IPS-11a (cell line): ENCODE measurements around the gene SPAG6.
"Not testable (repeated sequence)": the region's sequence is repeated elsewhere in the genome, so short reads cannot be mapped to it uniquely, and the experiment has no call there.

Experiments used
- H3K4me3 ChIP-seq: one replicate; pipeline ENCODE4 v1.5.1; 2013; ENCODE audit warnings: low read depth, low read length, control low read depth

The SPAG6 gene

DNA sequence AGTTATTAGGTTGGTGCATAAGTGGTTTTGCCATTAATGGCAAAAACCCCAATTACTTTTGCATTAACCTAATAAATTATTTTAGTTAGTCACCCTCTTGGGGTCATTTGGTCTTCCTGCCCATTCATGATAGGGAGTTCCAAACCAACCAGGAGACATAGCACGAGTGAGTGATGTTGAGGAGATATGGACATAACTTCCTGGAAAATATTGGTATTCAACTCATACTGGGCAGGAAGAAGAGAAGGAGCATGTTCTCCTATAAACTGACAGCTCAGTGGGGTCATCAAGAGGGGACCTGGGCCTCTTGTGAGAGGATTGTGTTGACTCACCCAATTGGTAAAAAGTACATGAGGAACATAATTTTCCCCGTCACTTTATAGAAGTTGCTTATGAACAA lies 23.7 kb downstream of the SPAG6 start:
- no peak overlapping the region for H3K4me3 ChIP-seq

DNA sequence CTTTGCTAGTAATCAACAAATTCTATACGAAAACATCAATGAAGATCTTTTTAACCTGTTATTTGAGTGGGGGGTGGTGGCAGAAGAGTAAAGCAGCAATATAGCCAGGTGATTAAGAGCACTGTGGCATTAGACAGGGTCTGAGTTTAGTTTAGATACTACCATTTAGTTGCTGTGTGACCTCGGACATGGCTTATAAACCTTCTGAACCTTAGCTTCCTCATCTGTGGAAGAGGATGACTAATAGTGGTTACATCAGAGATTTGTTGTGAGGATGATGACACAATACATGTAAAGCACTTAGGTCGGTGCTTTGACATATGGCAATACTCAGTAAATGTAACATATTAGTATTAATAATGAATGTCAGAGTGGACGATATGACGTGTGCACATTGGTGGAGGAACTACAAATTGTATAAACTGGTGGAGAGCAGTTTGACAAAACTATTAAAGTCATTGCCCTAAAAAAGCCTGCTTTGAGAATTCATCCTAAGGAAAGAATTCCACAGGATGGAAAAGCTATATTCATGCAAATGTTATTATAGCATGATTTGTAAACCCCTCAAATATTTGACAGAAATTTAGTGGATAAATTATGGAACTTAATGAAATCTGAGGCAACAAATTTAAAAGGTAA lies 24.3 kb downstream of the SPAG6 start:
- H3K4me3 ChIP-seq, result no peak overlapping the region

DNA sequence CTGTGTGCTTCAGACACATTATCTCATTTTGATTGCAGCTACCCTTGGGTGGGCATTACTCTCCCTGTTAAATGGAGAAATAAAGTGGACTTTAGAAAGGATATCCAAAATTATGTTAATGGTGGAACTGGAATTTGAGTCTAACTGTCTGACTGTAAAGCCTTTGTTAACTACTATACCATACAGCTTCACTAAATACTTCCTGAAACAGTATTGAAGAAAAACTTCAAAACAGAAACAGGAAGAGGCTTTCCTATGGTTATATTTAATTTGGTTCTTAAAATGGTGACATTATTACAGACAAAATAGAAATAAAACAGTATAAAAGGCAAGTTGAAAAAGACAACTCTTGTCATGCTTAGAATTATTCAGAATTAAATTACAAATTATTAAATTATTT lies 25.0 kb downstream of the SPAG6 start:
- H3K4me3 ChIP-seq, result no peak overlapping the region

DNA sequence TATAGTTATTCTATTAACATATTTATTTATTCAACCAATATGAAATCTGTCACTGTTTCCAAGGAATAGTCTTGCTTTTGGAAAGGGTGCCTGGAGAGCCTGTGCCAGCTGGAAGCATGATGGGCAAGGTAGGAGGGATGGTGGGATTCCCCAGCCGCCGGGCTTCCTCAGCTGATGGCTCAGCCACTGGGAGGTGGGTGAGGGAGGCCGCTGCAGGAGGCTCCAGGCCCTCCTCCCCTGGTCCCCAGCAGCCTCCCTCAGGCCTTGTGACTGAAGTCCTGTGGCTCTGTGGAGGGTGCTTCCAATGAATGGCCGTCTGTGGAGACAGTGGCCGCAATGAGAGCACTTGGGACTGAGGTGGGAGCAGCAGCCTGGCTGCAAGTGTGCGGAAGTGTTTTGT lies 27.0 kb downstream of the SPAG6 start:
- H3K4me3 ChIP-seq, result no peak overlapping the region

DNA sequence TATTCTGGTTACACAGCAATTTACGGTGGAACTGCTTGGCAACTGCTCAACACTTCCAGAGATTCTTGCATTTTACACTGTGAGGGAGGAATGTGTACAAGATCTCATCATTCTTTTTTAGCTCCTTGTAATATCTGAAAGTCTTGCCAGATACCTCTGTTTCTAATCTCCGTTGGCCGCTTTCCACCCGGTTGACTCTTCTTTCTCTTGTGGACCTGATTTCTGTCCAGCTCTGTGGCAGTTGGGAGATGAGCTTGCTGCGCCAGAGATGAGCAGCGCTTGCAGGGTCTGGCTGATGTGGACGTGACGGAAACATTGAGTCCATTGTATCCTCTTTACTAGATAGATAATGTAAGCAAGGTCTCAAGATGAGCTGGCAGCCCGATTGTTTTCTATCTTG lies 27.6 kb downstream of the SPAG6 start:
- H3K4me3 ChIP-seq, result no peak overlapping the region

DNA sequence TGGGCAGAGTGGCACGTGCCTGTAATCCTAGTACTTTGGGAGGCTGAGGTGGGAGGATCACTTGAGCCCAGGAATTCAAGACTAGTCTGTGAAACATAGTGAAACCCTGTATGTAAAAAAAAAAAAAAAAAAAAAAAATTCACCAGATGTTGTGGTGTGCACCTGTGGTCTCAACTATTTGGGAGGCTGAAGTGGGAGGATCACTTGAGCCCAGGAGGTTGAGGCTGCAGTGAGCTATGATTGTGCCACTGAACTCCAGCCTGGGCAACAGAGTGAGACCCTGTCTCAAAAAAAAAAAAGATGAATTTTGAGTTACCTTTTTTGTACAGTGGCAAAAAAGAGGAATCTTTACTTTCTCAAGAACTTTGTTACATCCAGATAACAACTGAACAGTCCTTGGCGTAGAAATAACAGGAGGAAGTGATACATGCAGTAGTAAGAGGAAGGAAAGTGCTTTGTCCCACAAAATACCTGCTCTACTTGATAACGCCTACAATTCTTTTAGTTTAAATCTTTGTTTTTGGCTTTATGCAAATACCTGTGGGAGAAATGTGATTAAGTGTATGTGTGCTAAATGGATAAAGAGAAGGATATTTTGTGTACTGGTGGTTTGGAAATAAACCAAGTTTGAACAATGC lies 29.3 kb downstream of the SPAG6 start:
- H3K4me3 ChIP-seq, result no peak overlapping the region

DNA sequence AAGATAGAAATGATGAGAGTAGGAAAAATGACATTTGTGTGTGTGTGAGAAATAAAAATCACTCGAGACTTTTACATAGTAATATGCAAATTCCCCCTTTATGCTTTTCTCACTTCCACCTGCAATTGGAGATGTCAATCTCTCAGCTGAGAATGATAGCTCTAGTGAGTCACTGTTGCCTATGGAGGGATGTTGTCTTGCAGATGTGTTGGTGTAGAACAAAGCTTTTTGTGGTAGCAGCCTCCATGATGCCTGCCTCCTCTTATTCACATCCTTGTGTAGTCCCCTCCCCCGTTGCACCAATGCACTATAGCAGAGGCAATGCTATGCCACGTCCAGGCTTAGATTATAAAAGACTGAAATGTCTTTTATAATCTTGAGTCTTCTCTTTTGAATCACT lies 33.8 kb downstream of the SPAG6 start:
- H3K4me3 ChIP-seq, result no peak overlapping the region

DNA sequence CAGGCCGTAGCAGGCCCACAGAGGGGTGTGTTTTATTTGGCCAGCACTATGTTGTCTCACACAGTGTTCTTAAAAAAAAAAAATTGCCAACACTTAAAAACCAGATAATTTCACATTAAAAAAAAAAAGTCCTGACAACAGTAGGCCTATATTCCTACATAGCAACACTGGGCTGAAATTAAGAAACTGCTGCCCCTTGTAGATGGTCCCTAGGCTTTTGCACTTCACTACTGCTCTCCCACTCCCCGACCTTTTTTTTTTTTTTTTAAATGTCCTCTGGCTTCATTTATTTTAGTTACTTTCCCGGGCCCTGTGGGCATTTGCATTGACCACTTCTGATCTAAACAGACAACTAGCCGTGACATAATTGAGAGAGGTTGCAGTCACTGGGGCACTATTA lies 36.0 kb downstream of the SPAG6 start:
- H3K4me3 ChIP-seq, result no peak overlapping the region

DNA sequence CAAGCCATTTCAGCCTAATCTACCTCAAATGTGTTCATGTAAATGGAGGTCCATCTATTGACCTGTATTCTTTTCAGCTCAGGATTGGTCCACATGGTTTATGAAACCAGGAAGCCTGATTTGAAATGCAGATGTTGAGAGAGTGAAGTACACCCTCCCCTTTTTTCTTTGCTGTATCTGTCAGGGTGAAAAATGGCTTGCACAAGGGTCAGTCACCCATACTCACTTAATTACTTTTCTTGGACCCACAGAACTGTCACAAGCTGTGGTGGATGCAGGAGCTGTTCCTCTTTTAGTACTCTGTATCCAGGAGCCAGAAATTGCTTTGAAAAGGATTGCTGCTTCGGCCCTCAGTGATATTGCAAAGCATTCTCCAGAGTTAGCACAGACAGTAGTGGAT lies 41.2 kb downstream of the SPAG6 start:
- no peak overlapping the region for H3K4me3 ChIP-seq

DNA sequence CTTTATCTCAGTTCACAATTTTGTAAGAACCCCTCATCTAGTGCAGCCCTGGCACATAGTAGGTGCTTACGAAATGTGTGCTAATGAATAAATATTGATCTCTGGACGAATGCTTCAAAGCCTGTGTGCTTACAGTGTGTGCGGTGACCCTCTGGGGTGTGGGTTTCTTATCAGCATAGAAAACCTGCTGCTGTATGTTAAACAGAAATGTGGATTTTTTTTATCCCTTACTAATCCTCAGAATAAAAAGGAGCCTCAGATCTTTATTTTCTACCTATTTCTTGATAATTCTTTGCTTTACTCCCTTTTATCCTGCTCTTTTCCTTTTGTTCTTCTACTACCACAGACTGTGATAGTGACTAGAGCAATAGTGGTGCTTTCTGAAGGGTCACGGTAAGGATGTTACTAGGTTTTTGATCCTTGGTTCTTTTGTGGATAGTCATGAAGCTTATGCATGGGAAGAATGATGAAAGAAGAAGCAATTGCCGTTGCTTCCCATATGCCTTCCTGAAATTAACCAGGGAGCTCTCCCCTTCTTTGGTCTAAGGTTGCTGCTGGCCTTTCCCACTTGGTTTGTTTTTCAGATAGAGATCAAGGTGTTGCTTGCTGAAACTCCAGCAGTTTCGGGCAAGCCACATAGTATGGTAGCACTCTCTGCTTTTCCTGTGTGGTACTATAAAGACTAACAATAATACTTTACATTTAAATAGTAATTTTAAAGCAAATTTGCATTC lies 44.7 kb downstream of the SPAG6 start:
- H3K4me3 ChIP-seq, result no peak overlapping the region

DNA sequence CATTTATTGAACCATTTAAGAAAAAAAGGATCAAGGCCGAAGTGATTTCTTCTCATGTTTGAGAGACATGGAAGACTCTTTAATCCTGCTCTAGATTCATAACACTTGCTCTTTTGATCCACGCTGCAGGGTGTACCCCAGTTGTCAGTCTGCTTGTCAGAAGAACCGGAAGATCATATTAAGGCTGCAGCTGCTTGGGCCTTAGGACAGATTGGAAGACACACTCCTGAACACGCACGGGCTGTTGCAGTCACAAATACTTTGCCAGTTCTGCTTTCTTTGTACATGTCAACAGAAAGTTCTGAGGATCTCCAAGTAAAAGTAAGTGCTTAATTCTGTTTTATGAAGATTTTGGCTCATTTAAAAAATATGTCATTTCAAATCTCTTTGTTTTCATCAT lies 46.3 kb downstream of the SPAG6 start:
- H3K4me3 ChIP-seq, result no peak overlapping the region

DNA sequence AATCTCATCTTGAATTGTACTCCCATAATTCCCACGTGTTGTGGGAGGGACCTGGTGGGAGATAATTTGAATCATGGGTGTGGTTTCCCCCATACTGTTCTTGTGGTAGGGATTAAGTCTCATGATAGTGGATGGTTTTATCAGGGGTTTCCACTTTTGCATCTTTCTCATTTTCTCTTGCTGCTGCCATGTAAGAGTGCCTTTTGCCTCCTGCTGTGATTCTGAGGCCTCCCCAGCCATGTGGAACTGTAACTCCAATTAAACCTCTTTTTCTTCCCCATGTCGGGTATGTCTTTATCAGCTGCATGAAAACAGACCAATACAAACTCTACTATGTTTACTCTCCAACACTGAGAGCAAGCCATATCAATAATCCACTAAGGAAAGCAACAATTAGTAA lies 50.9 kb downstream of the SPAG6 start:
- not testable (repeated sequence) for H3K4me3 ChIP-seq

DNA sequence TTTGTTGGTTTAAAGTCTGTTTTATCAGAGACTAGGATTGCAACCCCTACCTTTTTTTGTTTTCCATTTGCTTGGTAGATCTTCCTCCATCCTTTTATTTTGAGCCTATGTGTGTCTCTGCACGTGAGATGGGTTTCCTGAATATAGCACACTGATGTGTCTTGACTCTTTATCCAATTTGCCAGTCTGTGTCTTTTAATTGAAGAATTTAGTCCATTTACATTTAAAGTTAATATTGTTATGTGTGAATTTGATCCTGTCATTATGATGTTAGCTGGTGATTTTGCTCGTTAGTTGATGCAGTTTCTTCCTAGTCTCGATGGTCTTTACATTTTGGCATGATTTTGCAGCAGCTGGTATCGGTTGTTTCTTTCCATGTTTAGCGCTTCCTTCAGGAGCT lies 61.6 kb downstream of the SPAG6 start:
- H3K4me3 ChIP-seq, result not testable (repeated sequence)

DNA sequence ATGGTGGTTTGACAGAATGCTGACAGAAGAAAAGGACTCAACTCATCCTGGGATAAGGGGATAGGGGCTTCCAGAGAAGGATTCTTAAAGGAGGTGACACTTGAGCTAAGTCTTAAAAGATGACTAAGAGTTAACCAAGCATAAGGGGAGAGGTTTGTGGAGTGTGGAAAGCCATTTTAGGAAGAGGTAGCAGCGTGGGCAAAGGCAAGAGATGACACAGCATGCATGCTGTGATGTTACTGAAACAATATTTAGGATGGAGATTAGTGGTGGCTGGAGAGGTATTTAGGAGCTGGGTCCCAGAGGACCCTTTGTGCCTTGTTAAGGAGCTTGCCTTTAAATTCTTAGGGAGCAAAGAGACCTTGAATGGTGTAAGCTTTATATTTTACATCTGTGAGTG lies 65.1 kb downstream of the SPAG6 start:
- no peak overlapping the region for H3K4me3 ChIP-seq

DNA sequence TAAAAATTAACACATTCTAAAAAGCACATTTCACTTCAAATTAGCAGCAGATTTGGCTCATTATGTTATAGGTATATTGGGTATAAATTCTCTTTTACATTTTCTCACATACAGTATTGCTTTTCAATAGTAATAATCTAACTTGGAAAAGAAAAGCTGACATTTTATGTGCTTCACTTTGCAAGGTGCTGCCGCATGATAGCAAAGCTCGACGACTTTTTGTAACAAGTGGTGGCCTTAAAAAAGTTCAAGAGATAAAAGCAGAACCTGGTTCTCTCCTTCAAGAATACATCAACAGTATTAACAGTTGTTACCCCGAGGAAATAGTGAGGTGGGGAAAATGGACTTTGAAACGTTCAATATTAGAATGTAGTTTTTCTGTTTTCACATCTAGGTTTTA lies 65.5 kb downstream of the SPAG6 start:
- no peak overlapping the region for H3K4me3 ChIP-seq

DNA sequence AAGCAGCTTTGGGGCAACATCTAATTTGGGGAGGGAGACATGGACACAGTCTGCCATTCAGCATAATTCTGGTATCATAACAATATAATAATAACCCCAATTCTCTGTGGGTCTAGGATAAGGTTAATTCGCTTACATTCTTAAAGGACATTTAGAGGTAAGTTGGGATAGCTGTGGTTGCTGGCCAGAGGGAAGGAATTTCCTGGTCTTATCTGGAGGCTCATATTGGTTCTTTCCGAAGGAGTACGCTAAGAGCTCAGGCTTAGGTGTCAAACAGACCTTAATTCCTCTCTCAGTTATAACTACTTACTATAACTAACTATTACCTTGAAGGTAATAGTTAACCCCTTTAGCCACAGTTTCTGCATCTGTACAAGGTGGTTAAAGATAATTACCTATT lies 68.8 kb downstream of the SPAG6 start:
- no peak overlapping the region for H3K4me3 ChIP-seq

DNA sequence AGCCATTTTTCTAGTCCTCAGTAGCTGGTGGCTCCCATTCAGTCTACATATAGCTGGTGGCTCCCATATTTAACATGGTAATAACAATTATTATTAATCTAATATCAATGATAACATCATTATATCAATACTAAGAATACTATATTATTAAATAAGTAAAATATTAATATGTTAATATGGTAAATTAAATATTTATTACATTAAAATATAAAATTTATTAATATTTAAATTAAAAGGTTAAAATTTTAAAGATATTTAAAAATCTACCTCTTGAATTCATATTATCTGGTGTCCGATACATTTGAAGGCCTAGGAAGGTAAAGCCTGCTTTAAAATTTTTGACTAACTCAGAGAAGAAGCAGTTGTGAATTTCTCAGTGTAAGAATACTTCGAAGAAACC lies 69.8 kb downstream of the SPAG6 start:
- H3K4me3 ChIP-seq, result no peak overlapping the region

DNA sequence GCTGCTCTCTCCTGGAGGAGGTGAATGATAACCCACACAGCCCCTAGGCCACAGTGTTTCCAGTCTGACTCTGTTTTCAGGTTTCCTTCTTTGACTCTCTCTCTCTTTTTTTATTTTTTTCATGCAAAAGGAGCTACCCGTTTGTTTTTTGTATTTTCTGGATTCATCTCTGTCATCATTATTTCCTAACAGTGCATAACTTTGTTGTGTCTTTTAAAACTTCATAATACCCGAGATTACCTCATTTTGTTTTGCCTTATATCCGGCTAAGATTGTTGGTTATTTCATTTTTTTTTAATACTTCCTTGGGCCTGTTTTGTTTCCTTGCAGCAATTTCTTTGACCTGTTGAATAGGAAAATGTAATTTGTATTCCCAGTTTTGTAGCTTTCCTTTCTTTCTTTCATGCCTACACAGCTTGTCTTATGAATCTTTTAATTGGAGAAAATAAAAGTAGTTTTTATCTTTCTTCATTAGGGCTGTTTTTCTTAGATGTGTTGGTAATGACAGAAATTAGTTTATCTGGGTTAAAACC lies 72.5 kb downstream of the SPAG6 start:
- no peak overlapping the region for H3K4me3 ChIP-seq

DNA sequence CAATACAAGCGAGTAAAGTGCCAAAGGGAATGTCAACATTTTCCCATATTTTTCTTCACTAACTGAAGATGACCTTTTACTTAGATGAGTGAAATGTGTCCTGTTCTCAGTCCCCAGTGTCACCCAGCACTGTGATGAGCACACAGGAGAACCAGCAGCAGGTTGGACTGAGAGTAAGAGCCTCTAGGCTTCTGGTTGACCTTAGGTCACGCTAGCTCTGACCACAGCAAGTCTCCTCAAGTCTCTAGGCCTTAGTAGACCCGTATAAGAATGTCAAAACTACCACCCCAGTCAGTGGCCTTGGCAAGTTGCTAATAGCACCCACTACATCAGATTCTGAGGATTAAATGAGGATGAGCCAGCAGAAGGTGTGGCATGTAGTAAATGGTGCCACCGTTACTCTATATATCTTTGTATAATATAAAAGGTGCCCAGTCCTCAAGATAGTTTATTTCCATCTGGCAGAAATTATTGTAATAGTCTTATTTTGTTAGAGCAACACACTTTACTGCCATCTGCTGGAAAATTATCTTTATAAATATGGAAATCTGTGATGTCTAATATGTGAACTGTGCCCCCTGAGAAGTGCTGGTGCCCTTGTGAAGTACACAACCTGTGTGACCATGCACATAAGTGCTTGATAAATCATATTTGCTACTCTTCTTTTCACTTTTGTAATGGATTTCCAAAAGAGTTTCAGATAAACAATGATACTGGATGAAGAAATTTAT lies 75.7 kb downstream of the SPAG6 start:
- no peak overlapping the region for H3K4me3 ChIP-seq

DNA sequence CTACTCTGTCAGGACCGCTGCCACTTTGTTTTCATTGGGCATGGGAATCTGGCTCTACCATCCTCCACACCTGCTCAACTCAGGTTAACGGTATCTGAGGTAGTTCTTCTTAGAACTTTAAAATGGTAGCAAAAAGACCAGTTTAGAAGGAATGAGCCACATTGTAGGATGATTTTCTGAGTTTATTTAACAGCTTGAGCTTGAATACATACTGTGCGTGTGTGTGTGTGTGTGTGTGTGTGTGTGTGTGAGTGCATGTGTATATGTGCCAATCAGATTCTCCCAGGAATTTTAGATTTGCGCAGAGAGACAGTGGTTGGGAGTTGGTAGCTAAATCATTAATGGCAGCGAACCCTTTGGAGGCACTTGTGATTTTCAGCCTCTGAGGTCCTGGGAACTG lies 81.4 kb downstream of the SPAG6 start:
- H3K4me3 ChIP-seq, result no peak overlapping the region

DNA sequence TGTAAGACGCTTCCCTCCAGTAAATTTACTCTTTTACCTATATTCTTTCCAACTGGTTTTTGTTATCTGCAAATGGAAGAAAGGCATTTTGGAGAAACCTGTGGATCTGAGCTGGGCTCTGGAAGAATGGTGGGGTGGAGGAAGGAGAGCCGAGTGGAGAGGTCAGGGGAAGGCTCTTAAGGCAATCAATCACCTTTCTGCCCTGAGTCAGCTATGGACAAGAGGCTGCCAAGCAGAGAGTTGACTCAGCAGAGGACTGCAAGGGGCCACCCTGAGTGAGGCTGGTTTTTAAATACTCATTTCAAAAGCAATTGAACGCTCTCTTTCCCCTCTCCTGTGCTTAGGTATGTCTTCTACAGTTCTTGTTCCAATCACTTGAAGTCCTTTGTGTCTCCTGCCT lies 81.8 kb downstream of the SPAG6 start:
- H3K4me3 ChIP-seq, result no peak overlapping the region
